Fibroblast of upper back skin (primary cell): ENCODE results near the gene PCSK6.
"Not testable (repeated sequence)": the region's sequence is repeated elsewhere in the genome, so short reads cannot be mapped to it uniquely, and the experiment has no call there.

Source experiments
- DNase-seq: peaks from one replicate; pipeline ENCODE4 v3.0.0-alpha.2; 2013

Gene PCSK6

DNA sequence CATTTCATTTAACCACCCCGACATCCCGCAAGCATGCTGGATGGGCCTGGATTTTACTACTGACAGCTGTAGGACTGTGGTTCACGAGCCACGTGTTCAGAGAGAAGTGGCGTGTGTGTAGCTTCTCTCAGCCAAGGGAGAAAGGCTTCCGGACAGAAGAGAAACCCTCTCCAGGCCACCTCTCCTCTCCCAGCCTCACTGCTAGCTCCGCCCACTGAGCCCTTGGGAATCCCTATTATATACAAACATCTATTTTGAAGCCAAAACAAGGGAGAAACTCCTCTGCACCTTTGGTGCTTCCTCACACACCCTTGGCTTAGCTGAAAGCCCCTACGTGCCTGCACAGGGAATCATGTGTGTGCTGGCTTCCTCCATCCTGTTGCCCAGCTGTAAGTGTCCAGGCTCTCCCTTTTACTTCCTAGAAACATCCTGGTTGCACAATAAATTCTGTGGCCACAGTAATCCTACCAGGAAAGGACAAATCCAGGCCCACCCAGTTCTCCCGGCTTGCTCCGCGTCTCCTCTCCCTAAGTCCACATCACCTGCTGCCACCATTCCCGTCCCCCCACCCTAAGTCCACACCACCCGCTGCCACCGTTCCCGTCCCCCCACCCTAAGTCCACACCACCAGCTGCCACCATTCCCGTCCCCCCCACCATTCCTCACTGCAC lies 30.5 kb downstream of the PCSK6 start:
- no peak for DNase-seq

DNA sequence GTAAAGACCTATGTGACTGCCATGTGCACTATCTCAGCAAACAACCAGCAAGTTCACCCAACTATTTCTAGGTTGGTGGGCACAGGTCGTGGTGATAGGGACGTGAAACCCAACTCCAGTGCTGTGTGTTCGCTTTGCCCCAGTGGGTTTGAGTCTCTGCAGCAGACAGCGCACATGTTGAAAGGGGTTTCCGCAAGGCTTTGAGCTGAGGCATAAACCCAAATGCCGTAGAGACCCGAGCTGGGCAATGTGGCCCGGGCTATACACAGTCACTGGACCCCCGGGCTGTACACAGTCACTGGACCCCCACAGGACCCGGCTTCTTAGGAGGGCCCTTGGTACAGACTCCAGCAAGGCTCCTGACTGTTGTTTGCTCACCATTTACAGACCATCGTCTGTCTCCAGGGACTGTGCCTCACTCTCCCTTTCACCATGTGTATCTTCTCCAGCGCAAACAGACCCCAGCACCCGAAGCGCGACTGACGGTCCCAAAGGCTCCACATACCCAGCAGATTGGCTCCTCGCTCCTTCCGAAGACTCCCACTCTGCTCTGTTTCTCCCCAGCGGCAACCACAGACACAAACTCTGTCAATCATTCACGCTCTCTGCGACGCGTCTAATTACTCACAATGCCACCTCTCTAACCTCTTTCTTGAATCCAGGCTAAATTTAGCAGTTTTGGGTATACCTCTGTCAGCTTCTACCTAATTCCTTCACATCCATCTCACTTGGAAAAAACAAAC lies 31.2 kb downstream of the PCSK6 start:
- no peak for DNase-seq

DNA sequence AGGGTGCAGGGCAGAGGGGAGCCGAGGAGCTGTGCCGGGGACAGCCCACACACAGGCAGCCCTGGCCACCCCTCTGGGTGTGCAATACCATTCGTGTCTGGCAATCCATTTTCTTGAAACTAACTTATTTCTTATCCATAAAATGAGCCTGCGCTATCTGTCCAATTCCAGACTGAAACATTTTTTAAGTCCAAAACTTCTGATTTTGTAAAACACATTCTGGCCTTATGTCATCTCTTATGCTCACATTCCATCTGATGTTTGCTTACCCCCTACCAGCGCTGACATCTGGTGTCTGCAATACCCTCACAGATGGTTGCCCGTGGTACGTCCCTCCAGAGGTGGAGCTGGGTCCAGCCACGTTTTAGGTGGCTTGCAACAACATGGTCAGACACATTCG lies 31.8 kb downstream of the PCSK6 start:
- no peak for DNase-seq

DNA sequence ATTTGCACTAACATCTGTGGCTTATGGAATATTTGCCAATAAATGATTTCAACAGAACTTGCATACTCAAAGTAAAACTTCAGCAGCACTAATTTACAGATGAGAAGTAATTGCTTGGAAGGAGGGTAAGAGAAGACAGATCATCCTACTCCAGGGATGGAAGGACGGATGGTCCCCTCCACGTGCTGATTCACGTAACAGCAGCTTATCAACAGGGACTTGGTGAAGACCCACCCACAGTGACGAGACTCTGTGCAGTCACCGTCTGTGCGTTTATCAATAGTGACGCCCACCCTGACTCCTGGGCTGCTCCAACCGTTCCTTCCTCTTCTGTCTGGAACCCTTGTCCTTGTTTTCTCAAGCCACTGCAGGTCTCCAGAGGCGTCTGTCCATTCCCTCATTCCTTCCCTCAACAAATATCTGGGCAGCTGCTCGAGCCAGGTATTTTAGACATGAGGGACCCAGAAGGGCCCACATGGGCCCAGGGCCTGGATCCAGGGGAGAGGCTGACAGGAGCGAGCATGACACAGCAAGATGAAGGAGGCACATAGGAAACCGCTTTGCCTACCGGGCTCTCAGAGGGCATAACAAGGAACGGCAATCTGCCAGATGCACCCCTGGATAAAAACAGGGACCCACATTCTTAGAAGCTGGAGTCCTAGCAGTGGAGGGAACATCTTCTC lies 33.3 kb downstream of the PCSK6 start:
- no peak for DNase-seq

DNA sequence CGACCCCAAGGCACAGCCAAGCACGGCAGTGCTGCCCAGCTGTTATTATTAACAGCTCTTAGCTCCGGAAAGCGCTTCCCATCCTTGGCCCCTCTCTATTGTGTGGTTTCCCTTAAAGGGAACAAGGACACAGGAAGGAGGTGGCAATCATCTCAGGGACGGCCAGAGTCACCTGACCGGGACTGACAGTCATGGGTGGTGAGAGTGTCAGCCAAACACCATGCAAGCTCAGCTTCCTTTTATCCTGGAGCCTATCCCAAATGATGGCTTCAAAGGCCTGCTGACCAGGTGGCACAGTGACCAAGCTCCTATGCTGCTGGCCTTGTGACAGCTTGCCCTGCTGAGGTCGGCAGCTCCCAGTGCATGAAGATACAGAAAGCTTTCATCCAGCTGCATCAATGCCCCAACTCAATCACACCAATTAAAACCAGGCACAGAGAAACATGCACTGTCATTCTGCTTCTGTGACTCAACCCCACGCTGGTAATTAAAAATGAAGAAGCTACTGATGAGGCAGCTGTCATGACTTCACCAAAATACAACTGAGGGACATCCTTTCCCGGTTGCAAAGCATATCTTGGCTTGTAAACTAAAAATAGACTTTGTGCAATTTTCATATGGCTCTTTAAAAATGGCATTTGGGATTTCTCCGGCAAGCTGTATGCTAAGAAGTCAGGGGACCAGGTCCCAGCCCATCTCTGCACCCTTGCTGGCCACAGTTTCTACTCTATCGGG lies 34.0 kb downstream of the PCSK6 start:
- peak; percentile 40 for DNase-seq

DNA sequence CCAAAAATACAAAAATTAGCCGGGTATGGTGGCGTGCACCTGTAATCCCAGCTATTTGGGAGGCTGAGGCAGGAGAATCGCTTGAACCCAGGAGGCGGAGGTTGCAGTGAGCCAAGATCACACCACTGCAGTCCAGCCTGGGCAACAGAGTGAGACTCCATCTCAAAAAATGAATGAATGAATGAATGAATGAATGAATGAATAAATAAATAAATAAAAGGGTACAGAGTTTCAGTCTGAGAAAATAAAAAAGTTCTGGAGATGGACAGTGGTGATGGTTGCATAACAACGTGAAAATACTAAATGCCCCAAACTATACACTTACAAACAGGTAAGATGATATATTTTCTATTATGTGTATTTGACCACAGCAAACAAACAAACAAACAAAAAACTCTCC lies 34.7 kb downstream of the PCSK6 start:
- not testable (repeated sequence) for DNase-seq

DNA sequence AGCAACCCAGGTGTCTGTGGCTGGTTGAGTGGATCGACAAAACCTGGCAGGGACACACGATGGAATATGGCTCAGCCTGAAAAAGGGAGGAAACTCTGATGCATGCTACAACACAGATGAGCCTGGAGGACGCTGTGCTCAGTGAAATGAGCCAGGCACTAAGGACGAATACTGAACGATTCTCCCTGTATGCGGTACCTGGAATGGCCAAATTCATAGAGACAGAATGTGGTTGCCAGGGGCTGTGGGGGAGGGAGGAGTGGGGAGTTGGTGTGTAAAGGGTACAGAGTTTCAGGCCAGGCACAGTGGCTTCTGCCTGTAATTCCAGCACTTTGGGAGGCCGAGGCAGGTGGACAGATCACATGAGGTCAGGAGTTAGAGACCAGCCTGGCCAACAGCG lies 35.1 kb downstream of the PCSK6 start:
- no peak for DNase-seq

DNA sequence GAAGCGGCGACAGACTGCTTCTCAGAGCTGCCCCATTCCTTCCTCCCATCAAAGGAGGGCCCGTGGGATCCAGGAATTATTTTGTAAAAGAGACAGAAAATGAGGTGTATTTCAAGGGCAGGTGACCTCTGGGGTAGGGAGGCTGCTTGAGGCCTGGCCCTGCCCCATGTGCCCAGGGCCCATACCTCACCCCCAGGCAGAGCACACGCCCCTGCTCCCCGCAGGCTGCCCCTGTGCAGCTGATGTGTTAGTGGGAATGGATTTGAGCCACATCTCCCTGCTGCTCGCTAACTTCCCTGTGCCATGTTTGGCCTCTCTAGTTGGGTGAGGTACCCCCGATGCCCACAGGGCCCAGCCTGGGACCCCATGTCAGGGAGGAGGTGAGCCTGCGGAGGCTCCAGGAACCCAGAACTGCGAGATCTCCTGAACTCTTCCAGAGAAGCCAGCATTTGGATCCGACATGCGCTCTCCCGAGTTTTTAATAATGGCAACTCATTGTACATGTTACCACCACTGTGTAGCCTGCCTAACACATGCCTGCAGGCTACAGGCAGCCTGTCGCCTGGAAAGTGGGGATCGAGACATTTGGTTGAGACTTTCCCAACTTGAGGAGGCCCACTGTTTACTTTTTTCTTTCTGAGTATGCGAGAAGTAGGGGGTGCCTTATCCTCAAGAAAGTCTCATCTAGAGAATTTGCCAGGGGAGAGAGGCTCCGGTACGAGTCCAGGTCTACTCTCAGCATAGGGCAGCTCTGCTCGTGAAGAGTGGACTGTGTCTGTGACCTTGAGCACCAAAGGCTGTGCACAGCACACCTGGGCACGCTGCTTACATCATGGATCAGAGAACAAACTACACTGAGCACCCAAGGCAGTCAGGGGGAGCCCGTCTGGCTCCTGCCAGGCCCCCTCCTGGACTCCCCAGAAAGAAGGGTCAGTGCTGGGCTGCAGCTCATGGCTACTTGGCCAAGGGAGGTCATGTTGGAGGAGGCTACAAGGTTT lies 36.1 kb downstream of the PCSK6 start:
- DNase-seq: no peak

DNA sequence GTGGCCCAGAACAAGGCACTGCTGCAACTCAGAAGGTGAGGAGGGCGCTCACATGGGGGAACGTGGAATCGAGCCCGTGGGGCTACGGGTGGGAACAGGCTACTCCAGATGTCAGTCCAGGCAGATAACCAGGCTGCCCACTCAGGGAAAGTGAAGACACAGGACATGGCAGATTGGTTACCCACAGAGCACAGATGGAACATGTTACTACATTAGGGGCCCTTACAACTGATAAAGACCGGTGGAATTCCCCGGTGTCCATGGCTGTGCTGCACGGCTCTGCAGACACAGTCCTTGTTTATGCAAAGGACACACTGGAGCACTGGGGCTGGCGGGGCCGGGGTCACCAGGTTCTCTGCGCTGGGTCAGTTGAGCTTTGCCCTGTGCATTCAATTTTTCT lies 36.9 kb downstream of the PCSK6 start:
- DNase-seq: no peak

DNA sequence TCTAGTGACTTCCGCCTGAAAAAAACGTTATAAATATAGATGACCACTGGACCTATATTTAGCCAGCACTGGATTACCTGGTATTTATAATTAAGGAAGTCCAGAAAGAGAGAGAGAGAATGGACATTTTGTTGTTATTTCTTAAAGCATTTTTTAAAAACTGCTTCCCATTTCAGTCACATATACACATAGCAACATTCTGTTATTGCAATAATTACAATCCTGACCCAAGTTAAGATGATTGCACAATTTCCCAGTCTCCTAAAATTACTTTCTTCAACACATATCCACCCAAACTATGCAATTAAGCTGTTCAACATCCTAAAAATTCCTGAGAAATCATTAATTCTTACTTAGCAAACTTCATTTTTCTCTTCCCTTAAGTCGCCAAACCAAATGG lies 37.7 kb downstream of the PCSK6 start:
- DNase-seq: no peak

DNA sequence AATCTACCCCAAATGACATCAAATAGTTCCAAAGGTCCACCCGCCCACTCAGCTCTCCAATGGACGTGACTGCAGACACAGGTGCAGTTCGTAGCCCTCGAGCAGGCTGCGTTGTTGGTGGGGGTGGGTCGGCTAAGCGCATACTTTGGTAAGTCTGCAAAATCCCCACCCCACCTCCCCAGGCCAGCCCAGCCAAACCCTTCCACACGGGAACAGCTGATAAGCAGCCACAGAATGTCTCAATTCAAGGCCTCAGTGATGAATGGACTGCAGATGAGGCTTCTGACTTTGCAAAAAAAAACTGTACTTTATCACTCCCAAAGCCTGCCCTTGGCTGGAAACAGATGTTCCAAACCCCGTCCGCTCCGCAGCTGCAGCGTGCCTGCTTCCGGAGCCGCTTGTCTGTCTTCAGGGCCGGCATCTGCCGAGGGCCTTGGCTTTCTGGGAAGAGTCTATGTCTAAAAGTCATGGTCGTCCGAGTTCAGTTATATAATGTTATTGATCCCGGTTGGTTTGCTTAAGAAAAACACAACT lies 38.2 kb downstream of the PCSK6 start:
- peak; percentile 55 for DNase-seq

DNA sequence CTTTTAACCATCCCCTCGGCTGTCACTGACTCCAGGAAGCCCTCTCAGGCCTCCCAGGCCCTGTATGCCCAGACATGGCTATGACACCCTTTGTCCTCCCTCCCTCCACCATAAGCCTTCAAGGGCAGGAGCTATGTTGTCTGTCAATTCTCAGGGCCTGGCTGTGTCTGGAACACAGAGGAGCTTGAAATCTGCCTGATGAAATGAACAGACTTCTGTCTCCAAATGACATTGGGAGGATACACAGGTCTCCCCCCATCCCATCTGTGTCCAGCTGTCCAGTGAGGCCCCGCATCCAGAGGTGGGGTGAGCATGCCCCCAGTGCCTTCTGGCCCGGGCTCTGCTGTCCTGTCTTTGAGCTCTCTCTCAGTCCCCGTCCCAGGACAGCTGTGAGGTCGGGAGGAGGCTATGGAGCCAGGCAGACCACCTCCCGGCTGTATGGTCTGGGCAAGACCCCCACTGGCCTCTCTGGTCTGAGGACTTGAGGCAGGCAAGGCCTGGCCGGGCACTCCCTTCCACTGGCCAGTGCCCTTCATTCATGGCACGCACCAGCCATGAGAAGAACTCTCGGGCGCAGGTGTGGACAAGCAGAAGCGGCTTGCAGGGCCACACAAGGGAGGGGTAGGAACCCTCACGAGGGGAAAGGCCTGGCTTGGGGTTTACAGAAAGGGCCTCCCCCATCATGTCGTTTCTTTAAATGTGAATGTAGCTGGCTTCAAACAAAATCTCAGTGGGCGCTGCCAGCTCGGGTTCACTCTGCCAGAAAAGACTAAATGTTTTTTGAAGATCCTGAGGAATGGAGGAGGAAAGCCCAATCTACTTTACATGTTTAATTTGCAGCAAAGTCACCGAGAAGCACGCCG lies 38.9 kb downstream of the PCSK6 start:
- no peak for DNase-seq

DNA sequence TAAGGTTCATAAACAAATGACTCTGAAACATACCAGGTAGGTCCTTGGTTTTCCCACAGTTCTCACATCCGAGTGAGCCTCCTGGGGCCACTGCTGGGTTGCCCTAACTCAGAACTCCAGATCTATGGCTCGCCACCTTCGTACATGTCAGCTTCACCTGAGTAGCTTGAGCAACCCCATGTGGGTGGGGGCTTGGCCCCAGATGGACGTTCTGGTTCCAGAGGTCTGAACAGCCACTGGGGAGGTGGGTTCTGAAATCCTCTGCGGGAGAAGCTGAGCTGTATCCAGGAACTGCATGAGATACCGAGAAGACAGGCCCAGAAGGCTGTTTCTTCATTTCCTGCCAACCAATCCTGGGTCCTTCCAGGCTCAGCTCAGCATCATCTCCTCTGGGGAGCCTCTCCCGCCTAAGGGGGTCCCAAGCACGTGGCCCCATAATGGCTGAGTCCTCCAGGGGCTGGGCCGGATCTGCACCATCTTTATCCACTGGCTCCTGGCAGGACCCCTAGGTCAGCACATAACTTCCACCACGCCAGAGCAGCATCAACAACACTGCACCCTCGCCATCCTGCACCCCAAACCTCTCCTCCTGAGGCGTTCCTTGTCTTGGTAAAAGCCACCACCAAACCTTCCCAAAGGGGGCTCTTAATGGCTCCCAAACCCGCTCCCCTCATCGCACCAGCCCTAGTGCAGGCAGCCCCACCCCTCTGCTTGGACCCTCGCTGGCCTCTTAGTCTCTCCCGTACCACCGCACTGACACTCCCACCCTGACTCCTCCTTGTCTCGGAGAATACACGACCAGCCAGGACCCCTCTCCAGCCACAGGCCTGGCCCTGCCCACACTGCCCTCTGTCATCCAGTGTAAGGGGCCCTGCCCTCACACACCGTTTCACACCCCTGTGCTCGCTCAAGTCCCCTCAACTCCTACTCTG lies 39.8 kb downstream of the PCSK6 start:
- no peak for DNase-seq

DNA sequence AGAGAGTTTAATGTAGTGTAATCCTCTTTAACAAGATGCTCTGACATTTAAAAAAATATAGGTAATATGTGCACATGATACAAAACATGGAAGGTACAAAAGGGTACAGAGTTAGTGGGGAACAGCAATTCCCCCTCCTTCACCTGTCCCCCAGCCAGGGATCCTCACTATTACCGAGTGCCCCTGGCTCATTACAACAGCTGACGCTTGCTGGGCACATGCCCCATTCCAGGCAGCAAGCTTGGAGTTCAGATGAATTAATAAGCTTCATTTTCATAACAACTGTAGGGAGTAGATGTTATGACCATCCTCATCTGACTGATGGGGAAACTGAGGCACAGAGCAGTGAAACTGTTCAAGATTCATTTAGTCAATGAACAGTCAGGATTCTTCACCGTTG lies 41.2 kb downstream of the PCSK6 start:
- no peak for DNase-seq

DNA sequence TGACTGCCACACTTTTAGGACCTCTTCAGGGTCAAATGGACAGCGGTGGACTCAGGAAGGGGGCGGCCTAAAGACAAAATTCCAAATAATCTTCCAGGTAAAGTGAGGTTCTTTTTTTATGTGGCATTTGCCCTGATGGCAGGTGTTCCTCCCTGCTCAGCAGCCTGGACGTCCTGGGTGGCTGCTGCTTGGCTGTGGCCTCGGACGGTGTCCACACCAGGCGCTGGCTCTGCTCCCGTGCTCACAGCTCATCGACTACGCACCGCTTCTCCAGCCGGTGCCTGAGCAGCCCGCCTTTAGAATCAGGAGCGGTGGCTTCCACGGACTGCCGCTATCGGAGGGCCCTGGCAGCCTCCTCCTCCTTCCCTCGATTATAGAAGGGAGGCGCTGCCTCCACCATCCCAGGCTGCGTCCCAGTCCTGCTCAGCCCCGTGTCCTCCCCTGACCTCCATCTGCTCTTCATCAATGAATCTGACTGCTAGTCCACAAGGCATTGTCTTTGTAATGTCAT lies 41.9 kb downstream of the PCSK6 start:
- DNase-seq: no peak

DNA sequence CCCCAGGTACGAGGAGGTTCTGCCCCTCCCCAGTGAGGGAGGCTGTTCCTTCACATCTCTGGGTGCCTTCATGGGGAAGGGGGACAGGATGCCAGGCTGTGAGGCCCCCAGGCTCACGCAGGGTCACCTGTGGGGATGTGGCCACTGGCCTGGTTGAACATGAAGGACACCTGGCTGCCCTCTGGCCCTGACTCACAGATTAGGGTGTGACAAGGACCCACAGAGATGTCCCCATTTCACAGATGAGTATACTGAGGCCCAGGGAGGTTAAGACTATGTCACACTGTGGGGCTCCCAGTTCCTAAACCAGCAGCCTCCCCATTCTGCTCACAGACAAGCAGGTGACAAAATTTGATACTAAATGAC lies 42.4 kb downstream of the PCSK6 start:
- DNase-seq: no peak

DNA sequence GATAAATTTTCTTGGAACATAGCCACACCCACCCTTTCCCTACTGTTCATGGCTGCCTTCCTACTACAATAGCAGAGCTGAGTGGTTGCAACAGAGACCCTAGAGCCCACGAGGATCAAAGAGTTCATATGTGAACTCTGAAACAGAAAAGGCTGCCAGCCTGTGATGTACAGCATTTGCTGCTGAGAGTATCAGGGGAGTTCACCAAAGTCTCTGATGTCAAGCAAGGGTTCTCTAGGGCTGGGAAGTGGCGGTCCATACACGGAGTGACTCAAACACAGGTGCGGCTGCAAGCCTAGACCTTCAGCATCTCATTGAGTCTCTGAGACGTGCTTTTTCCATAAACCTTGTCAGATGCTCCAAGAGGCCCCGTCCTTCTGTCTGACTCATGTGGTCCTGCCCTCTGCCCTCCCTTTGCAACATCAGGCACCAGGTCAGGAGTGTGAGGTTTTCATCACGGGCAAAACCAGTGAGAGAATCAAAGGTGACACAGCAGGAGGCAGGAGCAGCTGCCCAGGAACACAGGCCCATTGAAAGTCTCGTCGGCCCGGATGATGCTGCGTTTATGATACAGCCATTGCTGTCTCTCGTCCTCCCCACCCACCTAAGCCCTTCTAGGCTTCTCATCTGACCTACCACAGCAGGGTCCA lies 42.9 kb downstream of the PCSK6 start:
- no peak for DNase-seq

DNA sequence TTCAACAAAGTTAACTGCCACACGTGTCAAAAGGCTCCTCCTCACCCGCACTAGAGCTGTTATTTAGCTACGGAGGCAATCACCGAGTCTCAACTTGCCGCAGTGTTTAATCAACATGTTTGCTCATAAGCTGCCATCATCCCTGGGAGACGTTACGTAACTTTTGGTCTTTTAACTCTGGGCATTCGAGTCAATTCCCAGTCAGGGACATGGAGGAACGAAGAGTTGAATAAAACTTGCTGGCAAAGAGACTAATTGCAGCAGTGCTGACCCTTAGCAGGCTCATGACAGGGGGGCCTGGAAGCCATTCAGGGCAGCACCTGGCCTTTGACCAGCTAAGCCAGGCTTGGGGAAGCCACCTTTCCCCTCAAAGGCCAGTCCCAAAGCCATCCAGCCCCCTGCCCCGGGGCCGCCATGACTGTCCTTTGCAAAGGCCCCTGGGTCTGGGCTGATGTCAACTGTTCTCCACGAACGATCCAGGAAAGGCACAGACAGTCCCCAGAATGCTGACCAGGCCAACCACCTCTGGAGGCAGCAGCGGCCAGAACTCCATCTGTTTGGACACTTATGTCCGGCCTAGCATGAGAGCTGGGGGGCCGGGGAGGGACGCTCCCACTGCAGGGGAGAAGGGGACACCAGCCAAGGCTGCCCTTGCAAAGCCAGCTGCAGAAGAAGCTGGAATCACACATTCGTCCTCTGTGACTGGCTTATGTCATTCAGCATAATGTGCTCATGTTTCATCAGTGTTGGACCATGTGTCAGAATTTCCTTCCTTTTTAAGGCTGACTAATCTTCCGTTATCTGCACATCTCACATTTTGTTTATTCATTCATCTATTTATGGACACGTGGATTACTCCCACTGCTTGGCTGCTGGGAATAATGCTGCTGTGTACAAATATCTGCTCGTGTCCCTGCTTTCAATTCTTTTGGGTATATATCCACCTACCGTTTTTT lies 43.7 kb downstream of the PCSK6 start:
- DNase-seq: peak; percentile 43
